RKO (cell line): ENCODE measurements around the gene IL33.

ENCODE experiments used
- DNase-seq: peaks from one replicate; pipeline ENCODE4 v3.0.0-alpha.2; 2016; ENCODE audit warnings: low spot score

The IL33 gene

GRCh38 chr9:6304232-6304631 lies 88.6 kb downstream of the IL33 start:
- no peak for DNase-seq

GRCh38 chr9:6305954-6306563 lies 90.5 kb downstream of the IL33 start:
- DNase-seq = peak; percentile 60
